Activated CD8-positive, alpha-beta memory T cell treated with anti-CD3 and anti-CD28 coated beads, Interleukin-2, amount 10 ng/mL, durations not matched to agents 7 days and 5 days (primary cell): ENCODE data around the gene GRIN2A. TPM values are rescaled to one million over a fixed set of nuclear protein-coding genes. Genes with fewer than 3 reads are reported as not detected.
A peak's percentile ranks its signal among the peaks of the same experiment; 100 is the strongest.

Experiments
- ATAC-seq: fragments of 150-1000 bp; cut with Tn5 transposase; one replicate; pipeline ENCODE4 v1.10.0; 2021; ENCODE audit warnings: moderate library complexity
- CTCF ChIA-PET: fragments of 350-600 bp; sonication (Branson Sonifier 250); formaldehyde crosslinking; loops from one replicate; lab custom pipeline; 2021; ENCODE audit warnings: antibody characterized with exemption; lab: Charles Lee
- DNase-seq: peaks from one replicate; pipeline ENCODE4 v3.0.0-alpha.2; 2020
- H3K27ac Mint-ChIP-seq: one replicate; pipeline ENCODE4 v1.8.0; 2021; ENCODE audit warnings: mild to moderate bottlenecking, mixed read lengths
- H3K27me3 Mint-ChIP-seq: one replicate; pipeline ENCODE4 v1.8.0; 2021; ENCODE audit warnings: mixed read lengths
- H3K36me3 Mint-ChIP-seq: one replicate; pipeline ENCODE4 v1.8.0; 2021; ENCODE audit warnings: mild to moderate bottlenecking, mixed read lengths
- H3K4me1 Mint-ChIP-seq: one replicate; pipeline ENCODE4 v1.8.0; 2021; ENCODE audit warnings: mixed read lengths
- H3K4me3 Mint-ChIP-seq: one replicate; pipeline ENCODE4 v1.8.0; 2021; ENCODE audit warnings: mild to moderate bottlenecking, moderate library complexity, mixed read lengths
- H3K9me3 Mint-ChIP-seq: one replicate; pipeline ENCODE4 v1.8.0; 2022; ENCODE audit warnings: low read depth, mixed read lengths
- total RNA-seq, 2 experiments: library from RNA; stranded (reverse); gene quantifications; one replicate each; pipeline ENCODE4 v1.2.3, GENCODE V29; 2021

Gene GRIN2A
- total RNA-seq, 2 experiments from 2014 or later, result not detected

DNA sequence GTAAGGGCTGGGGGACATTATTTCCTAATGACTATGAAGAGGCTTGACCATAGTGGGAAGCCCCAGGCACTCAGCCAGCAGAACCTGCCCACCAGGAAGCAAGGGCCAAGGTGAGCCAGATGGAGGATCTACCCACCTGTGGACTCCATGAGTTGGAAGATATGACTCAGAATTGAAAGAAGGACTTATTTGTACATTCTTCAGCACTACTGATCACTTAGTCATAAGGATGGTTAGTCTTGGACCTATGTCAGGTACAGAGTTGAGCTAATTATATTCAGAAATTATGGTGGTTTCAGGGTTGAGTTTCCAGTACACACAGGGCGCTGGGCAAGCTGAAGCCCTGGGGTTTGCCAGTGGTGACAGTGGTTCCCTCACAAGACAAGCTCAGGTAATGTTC is 24.0 kb upstream of the GRIN2A start:
- no peak overlapping the region for H3K27ac Mint-ChIP-seq
- CTCF ChIA-PET, result no interaction called here
- no peaks in the 10 kb centered on the region for H3K27me3 Mint-ChIP-seq
- no peak for ATAC-seq
- no peak overlapping the region for H3K4me3 Mint-ChIP-seq
- no peaks in the 10 kb centered on the region for H3K9me3 Mint-ChIP-seq
- DNase-seq, result no peak
- H3K4me1 Mint-ChIP-seq, result no peaks in the 10 kb centered on the region
- H3K36me3 Mint-ChIP-seq, result no peaks in the 10 kb centered on the region

DNA sequence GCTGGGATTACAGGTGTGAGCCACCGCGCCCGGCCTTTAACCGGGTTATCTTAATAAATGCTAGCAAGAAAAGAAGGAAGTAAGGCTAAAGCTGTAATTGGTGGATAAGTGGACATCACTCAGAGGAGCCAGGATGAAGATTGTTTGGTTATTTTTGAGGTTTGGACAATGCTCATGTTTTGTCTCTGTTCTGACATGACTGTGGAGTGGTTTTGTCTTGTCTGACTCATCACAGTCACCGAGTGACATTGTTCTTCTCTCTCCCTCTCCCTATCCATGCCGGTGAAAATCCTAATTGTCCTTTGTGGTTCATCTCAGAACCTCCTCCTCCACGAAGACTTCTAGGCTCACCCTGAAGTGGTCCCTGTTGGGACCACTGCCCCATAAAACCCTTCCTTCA is 23.5 kb upstream of the GRIN2A start:
- H3K27me3 Mint-ChIP-seq, result no peaks in the 10 kb centered on the region
- H3K36me3 Mint-ChIP-seq, result no peaks in the 10 kb centered on the region
- CTCF ChIA-PET, result no interaction called here
- ATAC-seq (no peak), DNase-seq (no peak)
- H3K4me3 Mint-ChIP-seq, result no peak overlapping the region
- H3K9me3 Mint-ChIP-seq, result no peaks in the 10 kb centered on the region
- H3K27ac Mint-ChIP-seq, result no peak overlapping the region
- no peaks in the 10 kb centered on the region for H3K4me1 Mint-ChIP-seq

DNA sequence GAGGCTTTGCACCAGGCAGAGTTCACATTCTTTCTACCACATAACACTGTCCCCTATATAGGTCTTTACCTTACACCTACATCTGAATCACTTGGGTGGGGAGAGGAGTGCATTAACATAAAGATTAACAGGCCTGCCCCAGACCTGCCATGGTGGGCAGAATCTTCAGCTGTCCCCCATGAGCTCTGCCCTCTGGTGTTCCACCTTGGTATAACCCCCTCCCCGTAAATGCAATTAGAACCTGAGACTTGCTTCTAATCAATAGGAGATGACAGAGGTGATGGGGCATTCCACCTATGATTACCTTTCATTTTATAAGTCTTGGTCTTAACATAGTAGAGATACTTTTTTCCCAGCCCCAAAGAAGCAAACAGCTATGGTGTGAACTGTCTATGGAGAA is 20.4 kb upstream of the GRIN2A start:
- H3K27ac Mint-ChIP-seq, result no peak overlapping the region
- no peaks in the 10 kb centered on the region for H3K9me3 Mint-ChIP-seq
- ATAC-seq (no peak), DNase-seq (no peak)
- no peaks in the 10 kb centered on the region for H3K36me3 Mint-ChIP-seq
- H3K4me3 Mint-ChIP-seq, result no peak overlapping the region
- no peaks in the 10 kb centered on the region for H3K27me3 Mint-ChIP-seq
- CTCF ChIA-PET, result no interaction called here
- H3K4me1 Mint-ChIP-seq, result no peaks in the 10 kb centered on the region

DNA sequence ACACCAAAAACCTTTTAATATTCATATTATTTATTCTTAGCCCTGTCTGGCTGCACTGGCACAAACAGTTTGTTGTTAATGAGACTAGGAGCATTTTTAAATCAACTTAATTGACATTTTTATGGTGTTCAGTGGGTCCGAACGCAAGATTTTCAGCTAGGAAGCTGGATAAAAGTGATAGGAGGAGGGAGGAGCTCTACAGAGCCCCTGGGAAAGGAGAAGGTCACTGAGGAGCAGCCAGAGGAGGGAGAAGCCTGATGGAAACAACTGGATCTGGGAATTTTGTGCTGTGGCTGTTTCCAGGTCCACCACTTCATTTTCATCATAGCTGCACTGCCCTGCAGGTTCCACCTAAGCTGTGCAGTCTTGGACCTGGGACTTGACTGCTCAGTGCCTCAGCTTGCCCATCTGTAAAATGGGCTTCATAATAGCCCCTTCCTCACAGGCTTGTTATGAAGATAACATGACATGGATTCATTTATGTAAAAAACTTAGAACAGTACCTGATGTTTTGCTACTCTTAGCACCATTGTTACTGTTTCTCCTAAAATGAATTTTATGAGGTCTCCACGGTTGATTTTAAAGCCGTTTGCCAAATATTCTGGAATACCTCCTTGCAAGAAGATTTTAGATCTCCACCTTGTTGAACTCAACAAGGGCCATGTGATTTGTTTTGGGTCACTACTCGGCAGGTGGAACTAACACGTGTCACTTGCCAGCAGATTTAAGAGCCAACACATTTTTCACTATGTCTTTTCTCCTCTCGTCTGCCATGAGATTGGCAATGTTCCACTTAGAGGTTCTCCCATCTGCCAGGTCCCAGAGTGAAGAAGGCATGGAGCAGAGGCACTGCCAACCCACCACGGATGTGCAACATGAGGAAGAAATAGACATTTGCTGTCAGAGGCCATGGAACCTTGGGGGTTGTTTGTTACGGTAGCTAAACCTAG is 18.7 kb upstream of the GRIN2A start:
- CTCF ChIA-PET, result no interaction called here
- DNase-seq (no peak), ATAC-seq (no peak)
- Mint-ChIP-seq H3K27me3 (no peaks in the 10 kb centered on the region), H3K9me3 (no peaks in the 10 kb centered on the region), H3K36me3 (no peaks in the 10 kb centered on the region), H3K4me1 (no peaks in the 10 kb centered on the region), H3K27ac (no peak overlapping the region), H3K4me3 (no peak overlapping the region)

DNA sequence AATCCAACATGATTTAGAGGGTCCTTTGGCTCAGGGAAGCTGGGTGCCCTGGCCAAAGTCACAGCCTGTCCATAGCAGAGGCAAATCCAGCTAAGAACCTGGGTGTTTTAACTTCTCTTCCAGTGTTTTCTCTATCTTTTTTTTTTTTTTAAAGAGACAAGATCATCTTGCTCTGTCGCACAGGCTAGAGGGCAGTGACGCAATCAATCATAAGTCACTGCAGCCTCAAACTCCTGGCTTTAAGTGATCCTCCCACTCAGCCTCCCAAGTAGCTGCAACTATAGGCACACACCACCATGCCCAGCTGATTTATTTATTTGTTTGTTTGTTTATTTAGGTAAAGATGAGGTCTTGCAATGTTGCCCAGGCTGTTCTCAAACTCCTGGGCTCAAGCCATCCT is 14.8 kb upstream of the GRIN2A start:
- Mint-ChIP-seq H3K9me3 (no peaks in the 10 kb centered on the region), H3K27ac (no peak overlapping the region), H3K27me3 (no peaks in the 10 kb centered on the region), H3K4me1 (no peaks in the 10 kb centered on the region), H3K36me3 (no peaks in the 10 kb centered on the region), H3K4me3 (no peak overlapping the region)
- CTCF ChIA-PET, result no interaction called here
- ATAC-seq, result no peak
- DNase-seq, result no peak

DNA sequence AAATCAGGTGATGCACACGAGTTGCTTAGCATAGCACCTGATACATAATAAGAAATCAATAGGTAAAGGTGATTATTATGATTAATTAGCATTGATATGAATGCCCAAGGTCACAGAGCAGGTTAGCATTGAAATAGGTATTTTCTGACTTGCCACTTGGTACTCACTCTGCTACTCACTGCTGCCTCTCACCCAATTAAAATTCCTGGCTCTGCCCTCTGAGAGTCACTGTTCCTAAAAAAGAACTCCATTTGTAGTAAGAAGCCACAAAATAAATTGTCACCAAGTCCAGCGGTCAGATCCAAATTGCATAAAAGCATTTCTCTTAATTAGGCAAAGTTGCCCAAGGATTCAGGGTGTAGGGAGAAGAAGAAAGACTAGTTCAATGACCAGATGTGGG is 8.9 kb upstream of the GRIN2A start:
- H3K4me3 Mint-ChIP-seq, result no peak overlapping the region
- H3K36me3 Mint-ChIP-seq, result no peaks in the 10 kb centered on the region
- H3K4me1 Mint-ChIP-seq, result no peaks in the 10 kb centered on the region
- no peaks in the 10 kb centered on the region for H3K9me3 Mint-ChIP-seq
- no peak for DNase-seq
- ATAC-seq, result no peak
- CTCF ChIA-PET, result no interaction called here
- H3K27me3 Mint-ChIP-seq, result no peaks in the 10 kb centered on the region
- no peak overlapping the region for H3K27ac Mint-ChIP-seq

DNA sequence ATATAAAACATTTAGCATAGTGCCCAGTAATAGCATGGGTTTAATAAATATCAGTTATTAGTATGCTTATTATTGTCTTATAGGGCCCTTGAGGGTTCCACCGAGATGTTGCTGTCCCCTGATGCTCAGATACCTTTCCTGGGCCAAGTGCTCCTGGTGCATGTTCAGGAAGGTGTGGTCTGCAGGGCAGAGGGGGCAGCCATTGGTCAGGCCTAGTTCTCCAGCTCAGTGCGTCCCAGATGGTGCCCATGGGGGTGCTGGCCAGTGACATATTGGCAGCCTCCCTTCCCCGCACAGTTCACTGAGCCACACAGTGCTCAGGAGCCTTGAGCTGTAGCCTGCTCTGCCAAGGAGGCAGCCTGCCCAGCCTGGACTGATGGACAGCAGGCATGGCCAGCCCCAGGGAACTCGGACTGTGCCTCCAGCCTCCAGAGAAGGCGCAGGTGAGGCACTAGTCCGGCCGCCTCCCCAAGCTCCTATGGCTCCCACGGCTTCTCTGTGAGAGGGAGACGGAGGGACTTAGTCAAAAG is 7.7 kb upstream of the GRIN2A start:
- H3K4me3 Mint-ChIP-seq, result no peak overlapping the region
- CTCF ChIA-PET, result no interaction called here
- DNase-seq, result peak; percentile 22

DNA sequence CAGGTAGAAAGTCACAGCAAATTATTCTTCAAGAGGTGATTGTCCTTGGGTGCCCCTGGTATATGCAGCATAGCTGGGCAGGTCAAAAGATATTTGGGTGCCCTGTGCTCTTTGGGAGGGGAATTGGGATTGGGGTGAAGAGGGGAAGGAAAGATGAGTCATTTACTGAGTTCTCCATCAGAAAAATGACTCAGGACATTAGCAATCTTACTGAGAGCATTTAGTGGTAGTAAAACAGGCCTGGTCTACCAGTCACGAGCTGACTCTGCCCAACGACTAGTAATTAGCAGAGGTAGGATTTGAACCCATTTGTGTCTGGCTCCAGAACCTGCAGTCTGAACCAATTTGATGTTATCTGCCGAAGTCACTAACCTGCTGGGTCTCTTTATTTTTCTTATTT is 6.0 kb upstream of the GRIN2A start:
- DNase-seq (peak; percentile 4), ATAC-seq (no peak)
- CTCF ChIA-PET, result no interaction called here
- H3K27ac Mint-ChIP-seq, result no peak overlapping the region
- H3K9me3 Mint-ChIP-seq, result no peaks in the 10 kb centered on the region
- H3K27me3 Mint-ChIP-seq, result peaks cover 20% of the 10 kb centered on the region
- no peak overlapping the region for H3K4me3 Mint-ChIP-seq
- H3K36me3 Mint-ChIP-seq, result no peaks in the 10 kb centered on the region
- H3K4me1 Mint-ChIP-seq, result no peaks in the 10 kb centered on the region

More for the DNA sequence above, 7.7 kb upstream of the GRIN2A start:
- H3K27ac Mint-ChIP-seq, result no peak overlapping the region
- peaks cover 6% of the 10 kb centered on the region for H3K27me3 Mint-ChIP-seq
- H3K9me3 Mint-ChIP-seq, result no peaks in the 10 kb centered on the region
- no peaks in the 10 kb centered on the region for H3K36me3 Mint-ChIP-seq
- no peaks in the 10 kb centered on the region for H3K4me1 Mint-ChIP-seq
- ATAC-seq, result no peak

DNA sequence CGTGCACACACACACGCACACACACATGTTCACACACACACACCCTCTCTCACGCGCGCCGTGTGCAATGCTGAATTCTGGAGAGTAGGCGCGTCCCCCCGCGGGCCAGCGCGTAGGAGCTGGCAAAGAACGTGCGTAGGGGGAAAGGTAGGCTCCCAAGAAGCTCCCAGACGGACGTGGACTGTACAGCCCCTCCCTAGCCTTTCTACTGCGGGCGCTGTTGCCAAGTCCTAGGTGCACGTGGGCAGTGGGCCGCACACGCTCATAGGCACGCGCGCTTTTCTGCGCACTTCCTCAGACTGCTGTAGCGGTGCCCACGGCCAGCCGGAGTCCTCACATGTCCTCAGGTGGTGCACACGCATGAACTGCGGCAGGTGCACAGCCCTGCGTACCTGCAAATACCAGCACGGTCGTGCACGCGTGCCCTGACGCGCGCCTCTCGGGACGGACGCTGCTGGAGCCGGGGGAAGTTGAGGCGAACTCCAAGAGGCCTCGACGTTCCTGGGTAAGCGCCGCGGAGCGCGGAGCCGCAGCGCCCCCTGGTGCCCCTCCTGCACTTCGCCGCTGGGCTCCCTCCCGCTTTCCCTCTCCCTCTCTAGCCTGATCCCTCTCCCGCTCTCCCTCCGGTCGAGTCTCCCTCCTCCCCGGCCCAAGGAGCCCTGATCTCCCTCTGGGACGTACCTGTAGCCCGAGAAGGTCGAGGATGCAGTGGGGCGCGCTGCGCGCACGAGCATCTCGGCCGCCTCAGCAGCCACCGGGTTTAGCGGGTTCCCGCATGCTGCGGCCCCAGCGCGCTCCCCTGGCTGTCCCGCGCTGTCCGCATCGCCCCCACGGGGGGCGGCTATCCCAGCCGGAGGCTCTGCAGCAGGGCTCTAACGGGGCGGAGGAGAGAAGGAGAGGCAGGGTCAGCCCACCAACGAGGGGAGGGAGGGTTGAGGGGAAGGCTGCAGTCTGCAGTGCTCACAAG is 749 bp downstream of the GRIN2A start:
- H3K9me3 Mint-ChIP-seq, result no peaks in the 10 kb centered on the region
- no peak overlapping the region for H3K27ac Mint-ChIP-seq
- H3K27me3 Mint-ChIP-seq, result peaks cover 43% of the 10 kb centered on the region
- DNase-seq (peak; percentile 46), ATAC-seq (peak; percentile 57)
- H3K4me1 Mint-ChIP-seq, result peaks cover 2% of the 10 kb centered on the region
- CTCF ChIA-PET, result interaction anchor here (1.0 to 1.5 kb wide), 3 partner anchors 79 to 1043 kb away, joined by 3 to 7 read pairs (median 5); no protein-coding TSS in a partner anchor
- H3K36me3 Mint-ChIP-seq, result no peaks in the 10 kb centered on the region
- H3K4me3 Mint-ChIP-seq, result no peak overlapping the region

DNA sequence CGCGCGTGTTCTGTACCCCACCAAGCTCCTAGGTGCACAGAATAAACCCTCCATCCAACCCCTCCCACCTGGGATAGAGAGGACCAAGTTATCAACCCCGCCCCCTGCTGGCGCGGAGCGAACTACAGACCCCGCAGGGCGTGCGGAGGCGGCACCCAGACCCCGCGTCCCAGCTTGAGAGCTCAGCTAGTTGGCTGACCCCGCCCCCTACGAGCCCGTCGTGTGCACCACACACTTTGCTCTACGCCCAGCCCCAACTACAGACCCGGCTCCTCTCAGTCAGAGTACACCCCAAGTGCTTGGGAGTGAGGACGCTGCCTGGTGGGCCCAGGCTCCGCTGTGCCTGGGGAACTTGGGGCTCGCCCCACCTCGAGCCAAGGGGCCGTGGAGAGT is 1.5 kb downstream of the GRIN2A start:
- peaks cover 43% of the 10 kb centered on the region for H3K27me3 Mint-ChIP-seq
- peaks cover 2% of the 10 kb centered on the region for H3K4me1 Mint-ChIP-seq
- ATAC-seq, result no peak
- no peak overlapping the region for H3K4me3 Mint-ChIP-seq
- no peaks in the 10 kb centered on the region for H3K36me3 Mint-ChIP-seq
- peak; percentile 41 for DNase-seq
- CTCF ChIA-PET, result interaction anchor here (1.2 to 1.5 kb wide), 2 partner anchors 78 to 1042 kb away, joined by 3 to 7 read pairs; no protein-coding TSS in a partner anchor
- no peak overlapping the region for H3K27ac Mint-ChIP-seq
- H3K9me3 Mint-ChIP-seq, result no peaks in the 10 kb centered on the region

DNA sequence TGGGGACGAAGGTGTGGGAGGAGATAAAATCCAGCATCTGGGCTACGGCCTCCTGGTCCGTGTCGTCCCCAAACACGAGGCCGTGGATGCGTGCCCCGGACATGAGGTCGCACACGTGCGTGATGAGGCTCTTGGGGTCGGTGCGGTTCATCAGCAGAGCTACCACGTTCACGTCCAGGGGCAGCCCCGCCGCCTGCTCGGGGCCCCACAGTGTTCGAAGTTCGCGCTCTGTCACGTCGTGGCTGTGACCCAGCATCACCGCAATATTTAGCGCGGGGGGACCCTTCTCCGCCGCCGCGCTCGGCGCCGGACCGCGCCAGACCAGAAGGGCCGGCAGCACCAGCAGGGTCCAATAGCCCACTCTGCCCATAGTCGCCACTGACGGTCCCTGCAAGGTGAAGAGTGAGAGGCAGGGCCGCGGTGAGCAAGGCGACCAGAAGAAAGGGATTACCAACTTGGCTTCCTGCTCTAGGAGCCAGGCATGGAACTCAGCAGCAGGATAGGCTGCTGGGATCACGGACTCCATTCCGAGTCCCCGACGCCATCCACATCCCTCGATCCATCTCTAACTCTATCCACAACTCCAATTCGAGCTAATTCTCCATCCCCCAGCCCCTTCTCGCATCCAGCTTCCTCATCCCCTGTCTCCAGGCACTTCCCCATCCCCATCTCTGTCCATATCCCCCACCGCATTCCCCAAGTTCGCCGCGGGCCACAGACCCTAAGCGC is 2.0 kb downstream of the GRIN2A start:
- Mint-ChIP-seq H3K9me3 (no peaks in the 10 kb centered on the region), H3K4me3 (no peak overlapping the region), H3K36me3 (no peaks in the 10 kb centered on the region), H3K27me3 (peaks cover 40% of the 10 kb centered on the region), H3K27ac (no peak overlapping the region), H3K4me1 (peaks cover 2% of the 10 kb centered on the region)
- no peak for DNase-seq
- CTCF ChIA-PET, result interaction anchor here (1.2 to 1.5 kb wide), 2 partner anchors 78 to 1041 kb away, joined by 3 to 7 read pairs; no protein-coding TSS in a partner anchor
- ATAC-seq, result no peak

DNA sequence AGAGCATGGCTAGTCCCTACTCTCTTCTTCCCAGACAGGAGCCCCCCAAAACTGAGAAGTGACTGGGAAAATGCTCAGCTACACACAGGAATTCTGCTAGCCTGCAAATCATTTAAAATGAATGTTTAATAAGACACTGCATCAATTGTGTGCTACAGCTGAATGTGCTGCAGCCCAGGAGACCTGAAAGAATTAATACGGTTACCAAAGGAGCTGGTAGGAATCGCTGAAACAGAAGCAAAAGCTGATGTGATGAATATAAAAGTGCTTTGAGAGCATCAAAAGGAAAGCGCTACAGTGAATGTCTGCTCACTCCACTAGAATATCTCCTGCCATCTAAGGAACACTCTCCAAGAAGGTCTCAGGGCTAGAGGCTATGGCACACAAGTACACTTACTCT is 3.7 kb downstream of the GRIN2A start:
- ATAC-seq, result no peak
- CTCF ChIA-PET, result no interaction called here
- no peaks in the 10 kb centered on the region for H3K9me3 Mint-ChIP-seq
- H3K36me3 Mint-ChIP-seq, result no peaks in the 10 kb centered on the region
- no peak overlapping the region for H3K27ac Mint-ChIP-seq
- H3K27me3 Mint-ChIP-seq, result peaks cover 26% of the 10 kb centered on the region
- no peak overlapping the region for H3K4me3 Mint-ChIP-seq
- DNase-seq, result no peak
- peaks cover 2% of the 10 kb centered on the region for H3K4me1 Mint-ChIP-seq

DNA sequence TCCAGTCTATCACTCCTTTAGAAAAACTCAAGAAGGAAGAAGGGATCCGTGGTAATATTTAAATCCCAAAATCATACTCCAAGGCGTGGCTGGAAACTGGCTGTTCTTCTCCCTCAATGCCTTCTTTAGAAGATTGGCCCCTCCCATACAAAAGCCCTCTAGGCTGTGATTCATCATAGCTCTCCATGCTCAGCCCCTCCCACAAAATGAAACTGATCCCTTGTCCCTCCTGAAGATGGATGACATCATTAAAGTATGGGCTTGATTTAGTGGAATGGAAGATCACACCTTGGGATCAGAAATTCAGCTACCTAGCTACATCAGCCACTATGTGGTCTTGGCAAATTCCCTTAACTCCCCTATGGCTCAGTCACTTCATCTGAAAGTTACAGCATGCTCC is 4.1 kb downstream of the GRIN2A start:
- Mint-ChIP-seq H3K36me3 (no peaks in the 10 kb centered on the region), H3K4me1 (peaks cover 2% of the 10 kb centered on the region), H3K4me3 (no peak overlapping the region), H3K27me3 (peaks cover 22% of the 10 kb centered on the region), H3K9me3 (no peaks in the 10 kb centered on the region), H3K27ac (no peak overlapping the region)
- CTCF ChIA-PET, result no interaction called here
- ATAC-seq, result no peak
- no peak for DNase-seq
